B cell (primary cell): Measurements from ENCODE around the gene ENOX1.

Experiments used
- EZH2 ChIP-seq: IDR thresholded peaks from 2 replicates; pipeline ENCODE4 v1.6.1; 2012; ENCODE audit warnings: borderline replicate concordance, low read depth, mild to moderate bottlenecking, moderate library complexity, low read length; ENCODE audit not compliant: insufficient read depth, poor library complexity, severe bottlenecking
- TF ChIP-seq, protein P1 (sequence below): fragments of 200-600 bp; IDR thresholded peaks from one replicate; pipeline ENCODE4 v1.8.0; 2022; ENCODE audit warnings: antibody characterized with exemption, mild to moderate bottlenecking

DNA sequence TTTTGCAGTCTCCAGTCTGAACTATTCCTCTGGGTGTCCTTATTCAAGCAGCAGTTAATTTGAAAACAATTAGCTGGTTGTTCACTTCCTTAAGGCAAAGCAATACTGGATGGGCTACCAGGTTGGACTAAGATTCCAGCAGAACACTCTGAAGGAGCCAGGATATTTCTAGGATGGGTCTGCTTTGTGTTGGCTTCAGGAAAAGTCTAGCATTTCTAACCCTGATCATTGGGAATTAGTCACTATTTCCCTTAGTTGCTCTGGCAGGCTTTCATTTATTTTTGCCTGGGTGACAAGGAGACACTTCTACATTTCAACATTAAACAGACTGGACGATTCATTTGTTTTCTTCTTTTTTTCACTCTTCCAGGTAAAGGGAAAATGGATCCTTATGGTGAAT, 228.4 kb downstream of the ENOX1 start:
- TF ChIP-seq, protein P1, sequence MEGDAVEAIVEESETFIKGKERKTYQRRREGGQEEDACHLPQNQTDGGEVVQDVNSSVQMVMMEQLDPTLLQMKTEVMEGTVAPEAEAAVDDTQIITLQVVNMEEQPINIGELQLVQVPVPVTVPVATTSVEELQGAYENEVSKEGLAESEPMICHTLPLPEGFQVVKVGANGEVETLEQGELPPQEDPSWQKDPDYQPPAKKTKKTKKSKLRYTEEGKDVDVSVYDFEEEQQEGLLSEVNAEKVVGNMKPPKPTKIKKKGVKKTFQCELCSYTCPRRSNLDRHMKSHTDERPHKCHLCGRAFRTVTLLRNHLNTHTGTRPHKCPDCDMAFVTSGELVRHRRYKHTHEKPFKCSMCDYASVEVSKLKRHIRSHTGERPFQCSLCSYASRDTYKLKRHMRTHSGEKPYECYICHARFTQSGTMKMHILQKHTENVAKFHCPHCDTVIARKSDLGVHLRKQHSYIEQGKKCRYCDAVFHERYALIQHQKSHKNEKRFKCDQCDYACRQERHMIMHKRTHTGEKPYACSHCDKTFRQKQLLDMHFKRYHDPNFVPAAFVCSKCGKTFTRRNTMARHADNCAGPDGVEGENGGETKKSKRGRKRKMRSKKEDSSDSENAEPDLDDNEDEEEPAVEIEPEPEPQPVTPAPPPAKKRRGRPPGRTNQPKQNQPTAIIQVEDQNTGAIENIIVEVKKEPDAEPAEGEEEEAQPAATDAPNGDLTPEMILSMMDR, result no peak
- no peak for TF ChIP-seq EZH2
